ENCODE results near the gene AGL.

DNA sequence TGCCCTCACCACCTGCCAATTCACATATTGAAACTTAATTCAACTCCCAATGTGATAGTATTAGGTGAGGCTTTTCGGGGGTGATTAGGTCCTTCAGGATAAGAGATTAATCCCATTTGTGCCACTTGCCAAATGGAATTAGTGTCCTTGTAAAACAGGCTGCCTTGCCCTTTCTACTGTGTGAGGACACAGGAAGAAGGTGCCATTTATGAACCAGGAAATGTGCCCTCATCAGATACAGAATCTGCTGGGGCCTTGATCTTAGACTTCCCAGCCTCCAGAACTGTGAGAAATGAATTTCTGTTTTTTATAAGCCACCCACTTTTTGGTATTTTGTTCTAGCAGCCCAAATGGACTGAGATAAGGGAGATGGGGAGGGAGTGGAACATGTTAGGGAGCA is 39.1 kb upstream of the AGL start:
- TF ChIP-seq CTCF (IDR thresholded peaks at IDR 0.05) (no peak), POLR2A (IDR thresholded peaks at IDR 0.05) (no peak)
